ENCODE results near the gene POLA2.
A peak's percentile ranks its signal among the peaks of the same experiment; 100 is the strongest.

Gene POLA2

GRCh38 chr11:65224930-65225278, 36.9 kb upstream of the POLA2 start:
- DNase-seq (ENCODE audit: extremely low spot score): no peak
- TF ChIP-seq, protein P1, sequence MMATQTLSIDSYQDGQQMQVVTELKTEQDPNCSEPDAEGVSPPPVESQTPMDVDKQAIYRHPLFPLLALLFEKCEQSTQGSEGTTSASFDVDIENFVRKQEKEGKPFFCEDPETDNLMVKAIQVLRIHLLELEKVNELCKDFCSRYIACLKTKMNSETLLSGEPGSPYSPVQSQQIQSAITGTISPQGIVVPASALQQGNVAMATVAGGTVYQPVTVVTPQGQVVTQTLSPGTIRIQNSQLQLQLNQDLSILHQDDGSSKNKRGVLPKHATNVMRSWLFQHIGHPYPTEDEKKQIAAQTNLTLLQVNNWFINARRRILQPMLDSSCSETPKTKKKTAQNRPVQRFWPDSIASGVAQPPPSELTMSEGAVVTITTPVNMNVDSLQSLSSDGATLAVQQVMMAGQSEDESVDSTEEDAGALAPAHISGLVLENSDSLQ (IDR thresholded peaks at IDR 0.05): no peak
- TF ChIP-seq ZNF384 (IDR thresholded peaks at IDR 0.05) (no peak), FOXA1 (IDR thresholded peaks at IDR 0.05) (no peak), L3MBTL2 (conservative IDR thresholded peaks at IDR 0.05) (no peak), FOXM1 (IDR thresholded peaks at IDR 0.05; ENCODE audit: borderline replicate concordance) (no peak), ARNT (IDR thresholded peaks at IDR 0.05) (no peak), FOXK2 (IDR thresholded peaks at IDR 0.05) (no peak), SP1 (IDR thresholded peaks at IDR 0.05) (no peak), TARDBP (IDR thresholded peaks at IDR 0.05) (no peak), LEF1 (IDR thresholded peaks at IDR 0.05; ENCODE audit: borderline replicate concordance) (no peak), BHLHE40 (IDR thresholded peaks at IDR 0.05; ENCODE audit: borderline replicate concordance) (no peak)
- ChIA-PET CTCF (interaction anchor here (1.0 to 1.9 kb wide), 5 partner anchors 25 to 120 kb away, joined by 3 to 11 read pairs (median 5); partner anchors contain the start of gene CDC42EP2), POLR2A (interaction anchor here (4.2 kb wide), 1 partner anchor 37 kb away, joined by 18 read pairs; the partner anchor contains the start of gene POLA2)

GRCh38 chr11:65225279-65226102, 36.3 kb upstream of the POLA2 start:
- ChIA-PET CTCF (interaction anchor here (1.0 to 1.9 kb wide), 5 partner anchors 25 to 121 kb away, joined by 3 to 11 read pairs (median 5); partner anchors contain the start of gene CDC42EP2), POLR2A (interaction anchor here (4.2 kb wide), 1 partner anchor 37 kb away, joined by 18 read pairs; the partner anchor contains the start of gene POLA2)
- no peak for TF ChIP-seq CTBP1 (IDR thresholded peaks at IDR 0.05; ENCODE audit: borderline replicate concordance)
- TF ChIP-seq NFRKB (IDR thresholded peaks at IDR 0.05): no peak
- TF ChIP-seq ELF4 (IDR thresholded peaks at IDR 0.05): no peak
- no peak for TF ChIP-seq BHLHE40 (IDR thresholded peaks at IDR 0.05; ENCODE audit: borderline replicate concordance)
- TF ChIP-seq FOXK2 (IDR thresholded peaks at IDR 0.05): no peak
- TF ChIP-seq LEF1 (IDR thresholded peaks at IDR 0.05; ENCODE audit: borderline replicate concordance): no peak
- no peak for TF ChIP-seq L3MBTL2 (conservative IDR thresholded peaks at IDR 0.05)
- TF ChIP-seq SP1 (IDR thresholded peaks at IDR 0.05): no peak
- TF ChIP-seq ZNF384 (IDR thresholded peaks at IDR 0.05): no peak
- no peak for TF ChIP-seq HDGF (IDR thresholded peaks at IDR 0.05; ENCODE audit: borderline replicate concordance)
- no peak for TF ChIP-seq TARDBP (IDR thresholded peaks at IDR 0.05)
- no peak for TF ChIP-seq FOXM1 (IDR thresholded peaks at IDR 0.05; ENCODE audit: borderline replicate concordance)
- TF ChIP-seq FOXA1 (IDR thresholded peaks at IDR 0.05): no peak
- no peak for TF ChIP-seq SUZ12 (IDR thresholded peaks at IDR 0.05)
- TF ChIP-seq ARNT (IDR thresholded peaks at IDR 0.05): no peak
- TF ChIP-seq, protein P1 (IDR thresholded peaks at IDR 0.05): no peak
- DNase-seq (ENCODE audit: extremely low spot score): peak; percentile 53

DNA sequence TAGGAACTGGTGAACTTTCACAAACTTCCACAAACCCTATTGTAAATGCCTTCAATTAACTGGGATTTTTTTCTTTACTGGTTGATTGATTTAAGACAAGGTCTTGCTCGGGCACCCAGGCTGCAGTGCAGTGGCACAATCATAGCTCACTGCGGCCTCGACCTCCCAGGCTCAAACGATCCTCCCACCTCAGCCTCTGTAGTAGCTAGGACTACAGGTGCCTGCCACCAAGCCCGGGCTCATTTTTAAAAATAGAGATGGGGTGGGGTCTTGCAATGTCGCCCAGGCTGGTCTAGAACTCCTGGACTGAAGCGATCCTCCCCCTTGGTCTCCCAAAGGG, 35.7 kb upstream of the POLA2 start:
- no peak for DNase-seq (ENCODE audit: extremely low spot score)
- CTCF ChIA-PET: interaction anchor here (1.0 to 1.9 kb wide), 4 partner anchors 24 to 121 kb away, joined by 3 to 11 read pairs (median 6); partner anchors contain the start of gene CDC42EP2
- POLR2A ChIA-PET: interaction anchor here (0.7 to 4.2 kb wide), 2 partner anchors 36 to 89 kb away, joined by 3 to 18 read pairs; partner anchors contain the start of gene POLA2
- TF ChIP-seq ELF4 (IDR thresholded peaks at IDR 0.05) (no peak), CTBP1 (IDR thresholded peaks at IDR 0.05; ENCODE audit: borderline replicate concordance) (no peak), SP1 (IDR thresholded peaks at IDR 0.05) (no peak), FOXK2 (IDR thresholded peaks at IDR 0.05) (no peak), NFRKB (IDR thresholded peaks at IDR 0.05) (no peak), ZNF384 (IDR thresholded peaks at IDR 0.05) (no peak), FOXM1 (IDR thresholded peaks at IDR 0.05; ENCODE audit: borderline replicate concordance) (no peak), HDGF (IDR thresholded peaks at IDR 0.05; ENCODE audit: borderline replicate concordance) (no peak), ARNT (IDR thresholded peaks at IDR 0.05) (no peak), BHLHE40 (IDR thresholded peaks at IDR 0.05; ENCODE audit: borderline replicate concordance) (no peak), L3MBTL2 (conservative IDR thresholded peaks at IDR 0.05) (no peak), TARDBP (IDR thresholded peaks at IDR 0.05) (no peak), LEF1 (IDR thresholded peaks at IDR 0.05; ENCODE audit: borderline replicate concordance) (no peak), SUZ12 (IDR thresholded peaks at IDR 0.05) (no peak)

GRCh38 chr11:65227879-65228278, 33.9 kb upstream of the POLA2 start:
- ChIA-PET POLR2A (interaction anchor here (4.2 kb wide), 1 partner anchor 34 kb away, joined by 18 read pairs; the partner anchor contains the start of gene POLA2), CTCF (no interaction called here)
- no peak for DNase-seq (ENCODE audit: extremely low spot score)
- TF ChIP-seq FOXA1 (IDR thresholded peaks at IDR 0.05) (no peak), NFRKB (IDR thresholded peaks at IDR 0.05) (no peak), ELF4 (IDR thresholded peaks at IDR 0.05) (no peak), HDGF (IDR thresholded peaks at IDR 0.05; ENCODE audit: borderline replicate concordance) (no peak), ZNF384 (IDR thresholded peaks at IDR 0.05) (no peak), ARNT (IDR thresholded peaks at IDR 0.05) (no peak), SUZ12 (IDR thresholded peaks at IDR 0.05) (no peak), SP1 (IDR thresholded peaks at IDR 0.05) (no peak), TARDBP (IDR thresholded peaks at IDR 0.05) (no peak), CTBP1 (IDR thresholded peaks at IDR 0.05; ENCODE audit: borderline replicate concordance) (no peak), BHLHE40 (IDR thresholded peaks at IDR 0.05; ENCODE audit: borderline replicate concordance) (no peak), FOXM1 (IDR thresholded peaks at IDR 0.05; ENCODE audit: borderline replicate concordance) (no peak), FOXK2 (IDR thresholded peaks at IDR 0.05) (no peak), LEF1 (IDR thresholded peaks at IDR 0.05; ENCODE audit: borderline replicate concordance) (no peak), L3MBTL2 (conservative IDR thresholded peaks at IDR 0.05) (no peak)
- TF ChIP-seq, protein P1 (IDR thresholded peaks at IDR 0.05): no peak
